Panc1 (cell line): Measurements from ENCODE around the gene NCAPD2. TPM values are rescaled to one million over a fixed set of nuclear protein-coding genes. Genes with fewer than 3 reads are reported as not detected.

Experiments used
- ATAC-seq: fragments of 200-7000 bp; cut with Tn5 transposase; 2 replicates; pipeline ENCODE4 v1.9.1; 2020; ENCODE audit warnings: mild to moderate bottlenecking, moderate library complexity
- BruUV-seq: library from RNA; stranded (reverse); fragments of 400-500 nt; replicated peaks from 2 replicates; lab custom pipeline; 2021; lab: Mats Ljungman, UMichigan
- CTCF ChIA-PET: fragments of 300-600 bp; sonication (Branson Sonifier 250); formaldehyde crosslinking; loops from one replicate; lab custom pipeline; 2022; ENCODE audit warnings: antibody characterized with exemption; lab: Charles Lee
- POLR2A ChIA-PET: fragments of 300-600 bp; sonication (Branson Sonifier 250); formaldehyde crosslinking; loops from one replicate; lab custom pipeline; 2022; ENCODE audit warnings: antibody characterized with exemption; lab: Charles Lee
- DNase-seq: peaks from one replicate; pipeline ENCODE4 v3.0.0-alpha.2; 2010; ENCODE audit warnings: low read depth, low spot score
- H3K27ac ChIP-seq: 2 replicates; pipeline ENCODE4 v1.5.1; 2011; ENCODE audit warnings: mild to moderate bottlenecking, low read length, inconsistent platforms
- H3K27me3 ChIP-seq: fragments of 200-500 bp; sonication (Bioruptor generic); 2 replicates; pipeline ENCODE4 v1.6.0; 2014; ENCODE audit warnings: low read length, inconsistent platforms; ENCODE audit not compliant: control insufficient read depth, insufficient read depth
- H3K36me3 ChIP-seq: fragments of 200-500 bp; sonication (Bioruptor generic); 2 replicates; pipeline ENCODE4 v1.5.1; 2014; ENCODE audit warnings: inconsistent platforms, mild to moderate bottlenecking, low read length, moderate library complexity; ENCODE audit not compliant: control insufficient read depth, insufficient read depth
- H3K4me1 ChIP-seq: 2 replicates; pipeline ENCODE4 v1.5.1; 2011; ENCODE audit warnings: inconsistent platforms, mild to moderate bottlenecking, low read length, moderate library complexity; ENCODE audit not compliant: control insufficient read depth, insufficient read depth
- H3K4me3 ChIP-seq, 2 experiments: 2 replicates each; pipeline ENCODE4 v1.5.1; 2011 to 2012; ENCODE audit warnings: low read depth in 2 of 2, low read length in 2 of 2, mild to moderate bottlenecking in 2 of 2, inconsistent platforms in 1 of 2, moderate library complexity in 1 of 2
- H3K9me3 ChIP-seq: fragments of 200-500 bp; sonication (Bioruptor generic); 2 replicates; pipeline ENCODE4 v1.5.1; 2014; ENCODE audit warnings: low read depth, mild to moderate bottlenecking, inconsistent platforms, low read length, moderate library complexity; ENCODE audit not compliant: control insufficient read depth, insufficient read depth
- POLR2AphosphoS5 ChIP-seq: IDR thresholded peaks from 2 replicates; pipeline ENCODE4 v1.6.1; 2012; ENCODE audit warnings: mild to moderate bottlenecking, low read depth, low read length, moderate library complexity
- SIN3A ChIP-seq: IDR thresholded peaks from 2 replicates; pipeline ENCODE4 v1.6.1; 2012; ENCODE audit warnings: low read depth, mild to moderate bottlenecking, low read length, moderate library complexity, borderline replicate concordance; ENCODE audit not compliant: insufficient read depth
- TCF7L2 ChIP-seq: IDR thresholded peaks from 2 replicates; pipeline ENCODE4 v1.6.1; 2011; ENCODE audit warnings: mild to moderate bottlenecking, low read depth, low read length, inconsistent platforms
- in situ Hi-C: cut with HindIII; loops from 2 replicates; pipeline ENCODE4 v1.10.0; 2016; ENCODE audit warnings: low sequenced_read_pairs, low pct_unique_long_range_greater_than_20kb
- intact Hi-C: fragments of 100-400 bp; cut with micrococcal nuclease; formaldehyde crosslinking; loops from one replicate; pipeline ENCODE4 v1.10.0; 2022; ENCODE audit not compliant: unreplicated experiment
- total RNA-seq: library from RNA; stranded (reverse); gene quantifications from one replicate; pipeline ENCODE4 v1.2.1, GENCODE V29; 2021; ENCODE audit not compliant: unreplicated experiment
- TF ChIP-seq, protein P1 (sequence below): fragments of 450-650 bp; IDR thresholded peaks from 2 replicates; pipeline ENCODE4 v1.5.1; 2017; ENCODE audit warnings: mild to moderate bottlenecking
- TF ChIP-seq, protein P2 (sequence below), 2 experiments: IDR thresholded peaks; 2 replicates each; pipeline ENCODE4 v1.6.1; 2011 to 2012; ENCODE audit warnings: low read depth in 2 of 2, control low read depth in 1 of 2, low read length in 1 of 2, mild to moderate bottlenecking in 1 of 2, moderate library complexity in 1 of 2; ENCODE audit not compliant: insufficient read depth in 1 of 2

NCAPD2 gene
- total RNA-seq, 1 experiment from 2014 or later, result 80.3 TPM

DNA sequence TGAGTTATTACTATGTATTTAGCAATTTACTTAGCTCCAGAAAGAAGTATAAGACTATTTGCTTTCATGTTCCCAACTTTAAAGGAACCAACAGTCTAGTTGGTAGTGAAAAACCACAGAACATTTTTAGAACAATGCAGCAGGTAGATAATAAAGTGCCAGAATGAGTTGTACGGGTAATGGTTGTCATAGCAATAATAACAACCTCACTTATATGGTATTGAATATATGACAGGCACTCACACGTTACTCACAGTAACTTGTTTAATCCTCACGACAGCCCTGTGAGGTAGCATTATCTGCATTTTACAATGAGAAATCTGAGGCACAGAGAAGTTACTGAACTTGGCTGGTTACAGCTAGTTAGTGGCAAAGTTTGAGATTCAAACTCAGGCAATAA, 29.8 kb downstream of the NCAPD2 start:
- DNase-seq, result no peak
- POLR2A ChIA-PET, result no interaction called here
- CTCF ChIA-PET, result no interaction called here

DNA sequence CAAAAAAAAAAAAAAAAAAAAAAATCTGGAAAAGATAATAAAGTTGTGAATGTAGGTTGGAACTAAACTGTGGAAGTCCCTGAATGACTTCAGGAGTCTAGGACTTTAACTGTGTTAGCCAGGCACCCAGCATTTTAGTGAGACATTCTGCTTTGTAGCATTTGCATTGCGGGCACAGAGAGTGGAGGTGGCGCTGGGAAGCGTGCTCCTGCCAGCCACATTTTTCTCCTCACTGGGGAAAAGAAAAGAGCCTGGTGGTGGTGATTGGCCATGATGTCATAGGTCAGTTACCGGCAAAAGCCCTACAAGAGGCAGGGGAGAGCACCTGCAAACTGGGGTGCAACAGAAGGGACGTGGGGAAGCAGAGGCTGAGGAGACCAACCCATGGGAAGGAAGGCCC, 30.7 kb downstream of the NCAPD2 start:
- intact Hi-C loops (no loop called here), in situ Hi-C loops (no loop called here)
- Histone ChIP-seq H3K9me3 (no peaks in the 10 kb centered on the region), H3K4me1 (no peaks in the 10 kb centered on the region), H3K4me3 (no peak overlapping the region), H3K27me3 (no peaks in the 10 kb centered on the region), H3K36me3 (peaks cover 19% of the 10 kb centered on the region), H3K27ac (no peak overlapping the region)
- BruUV-seq, result no TSS peak
- ATAC-seq, result no peak
- POLR2A ChIA-PET, result no interaction called here
- DNase-seq, result no peak
- TF ChIP-seq, protein P1, sequence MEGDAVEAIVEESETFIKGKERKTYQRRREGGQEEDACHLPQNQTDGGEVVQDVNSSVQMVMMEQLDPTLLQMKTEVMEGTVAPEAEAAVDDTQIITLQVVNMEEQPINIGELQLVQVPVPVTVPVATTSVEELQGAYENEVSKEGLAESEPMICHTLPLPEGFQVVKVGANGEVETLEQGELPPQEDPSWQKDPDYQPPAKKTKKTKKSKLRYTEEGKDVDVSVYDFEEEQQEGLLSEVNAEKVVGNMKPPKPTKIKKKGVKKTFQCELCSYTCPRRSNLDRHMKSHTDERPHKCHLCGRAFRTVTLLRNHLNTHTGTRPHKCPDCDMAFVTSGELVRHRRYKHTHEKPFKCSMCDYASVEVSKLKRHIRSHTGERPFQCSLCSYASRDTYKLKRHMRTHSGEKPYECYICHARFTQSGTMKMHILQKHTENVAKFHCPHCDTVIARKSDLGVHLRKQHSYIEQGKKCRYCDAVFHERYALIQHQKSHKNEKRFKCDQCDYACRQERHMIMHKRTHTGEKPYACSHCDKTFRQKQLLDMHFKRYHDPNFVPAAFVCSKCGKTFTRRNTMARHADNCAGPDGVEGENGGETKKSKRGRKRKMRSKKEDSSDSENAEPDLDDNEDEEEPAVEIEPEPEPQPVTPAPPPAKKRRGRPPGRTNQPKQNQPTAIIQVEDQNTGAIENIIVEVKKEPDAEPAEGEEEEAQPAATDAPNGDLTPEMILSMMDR, result no peak
- TF ChIP-seq, protein P2, sequence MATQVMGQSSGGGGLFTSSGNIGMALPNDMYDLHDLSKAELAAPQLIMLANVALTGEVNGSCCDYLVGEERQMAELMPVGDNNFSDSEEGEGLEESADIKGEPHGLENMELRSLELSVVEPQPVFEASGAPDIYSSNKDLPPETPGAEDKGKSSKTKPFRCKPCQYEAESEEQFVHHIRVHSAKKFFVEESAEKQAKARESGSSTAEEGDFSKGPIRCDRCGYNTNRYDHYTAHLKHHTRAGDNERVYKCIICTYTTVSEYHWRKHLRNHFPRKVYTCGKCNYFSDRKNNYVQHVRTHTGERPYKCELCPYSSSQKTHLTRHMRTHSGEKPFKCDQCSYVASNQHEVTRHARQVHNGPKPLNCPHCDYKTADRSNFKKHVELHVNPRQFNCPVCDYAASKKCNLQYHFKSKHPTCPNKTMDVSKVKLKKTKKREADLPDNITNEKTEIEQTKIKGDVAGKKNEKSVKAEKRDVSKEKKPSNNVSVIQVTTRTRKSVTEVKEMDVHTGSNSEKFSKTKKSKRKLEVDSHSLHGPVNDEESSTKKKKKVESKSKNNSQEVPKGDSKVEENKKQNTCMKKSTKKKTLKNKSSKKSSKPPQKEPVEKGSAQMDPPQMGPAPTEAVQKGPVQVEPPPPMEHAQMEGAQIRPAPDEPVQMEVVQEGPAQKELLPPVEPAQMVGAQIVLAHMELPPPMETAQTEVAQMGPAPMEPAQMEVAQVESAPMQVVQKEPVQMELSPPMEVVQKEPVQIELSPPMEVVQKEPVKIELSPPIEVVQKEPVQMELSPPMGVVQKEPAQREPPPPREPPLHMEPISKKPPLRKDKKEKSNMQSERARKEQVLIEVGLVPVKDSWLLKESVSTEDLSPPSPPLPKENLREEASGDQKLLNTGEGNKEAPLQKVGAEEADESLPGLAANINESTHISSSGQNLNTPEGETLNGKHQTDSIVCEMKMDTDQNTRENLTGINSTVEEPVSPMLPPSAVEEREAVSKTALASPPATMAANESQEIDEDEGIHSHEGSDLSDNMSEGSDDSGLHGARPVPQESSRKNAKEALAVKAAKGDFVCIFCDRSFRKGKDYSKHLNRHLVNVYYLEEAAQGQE (IDR thresholded peaks at IDR 0.05; ENCODE audit: insufficient read depth in 1 of 2, low read depth in 2 of 2, low read length in 1 of 2), result no peak
- TF ChIP-seq SIN3A, result no peak
- TF ChIP-seq TCF7L2, result no peak
- TF ChIP-seq POLR2AphosphoS5, result no peak
- CTCF ChIA-PET, result no interaction called here

More for the DNA sequence above, 29.8 kb downstream of the NCAPD2 start:
- in situ Hi-C loops (no loop called here), intact Hi-C loops (no loop called here)
- Histone ChIP-seq H3K9me3 (no peaks in the 10 kb centered on the region), H3K4me3 (no peak overlapping the region), H3K4me1 (no peaks in the 10 kb centered on the region), H3K27ac (no peak overlapping the region), H3K36me3 (peaks cover 19% of the 10 kb centered on the region), H3K27me3 (no peaks in the 10 kb centered on the region)
- ATAC-seq, result no peak
- TF ChIP-seq TCF7L2 (no peak), POLR2AphosphoS5 (no peak), SIN3A (no peak)
- TF ChIP-seq, protein P1, result no peak
- TF ChIP-seq, protein P2 (IDR thresholded peaks at IDR 0.05; ENCODE audit: insufficient read depth in 1 of 2, low read depth in 2 of 2, low read length in 1 of 2), result no peak
- no TSS peak for BruUV-seq
